Hepatocyte (in vitro differentiated cells): ENCODE data around the gene HMCN1. TPM values are rescaled to one million over a fixed set of nuclear protein-coding genes. Genes with fewer than 3 reads are reported as not detected.

Source experiments
- DNase-seq: peaks from one replicate; pipeline ENCODE4 v3.0.0-alpha.2; 2016; ENCODE audit warnings: low spot score
- H2AFZ ChIP-seq: fragments of 200-600 bp; sonication (generic); 2 replicates; pipeline ENCODE4 v1.6.0; 2016; ENCODE audit warnings: antibody characterized with exemption, mild to moderate bottlenecking
- H3K27ac ChIP-seq: fragments of 200-600 bp; sonication (generic); 2 replicates; pipeline ENCODE4 v1.5.1; 2016; ENCODE audit warnings: mild to moderate bottlenecking
- H3K27me3 ChIP-seq: fragments of 200-600 bp; sonication (generic); 2 replicates; pipeline ENCODE4 v1.6.1; 2016
- H3K36me3 ChIP-seq: fragments of 200-600 bp; sonication (generic); replicated peaks from 2 replicates; pipeline ENCODE4 v1.5.1; 2016; ENCODE audit warnings: low read depth; ENCODE audit not compliant: insufficient read depth
- H3K4me1 ChIP-seq: fragments of 200-600 bp; sonication (generic); 2 replicates; pipeline ENCODE4 v1.5.1; 2016; ENCODE audit warnings: mild to moderate bottlenecking, moderate library complexity; ENCODE audit not compliant: insufficient read depth
- H3K4me2 ChIP-seq: fragments of 200-600 bp; sonication (generic); 2 replicates; pipeline ENCODE4 v1.6.0; 2016
- H3K4me3 ChIP-seq: fragments of 200-600 bp; sonication (generic); 2 replicates; pipeline ENCODE4 v1.5.1; 2016; ENCODE audit warnings: mild to moderate bottlenecking
- H3K79me2 ChIP-seq: fragments of 200-600 bp; sonication (generic); 2 replicates; pipeline ENCODE4 v1.6.0; 2017; ENCODE audit warnings: mild to moderate bottlenecking
- H3K9me2 ChIP-seq: fragments of 200-600 bp; sonication (generic); replicated peaks from 2 replicates; pipeline ENCODE4 v1.6.0; 2017; ENCODE audit warnings: mild to moderate bottlenecking; ENCODE audit not compliant: insufficient read depth
- H3K9me3 ChIP-seq: fragments of 200-600 bp; sonication (generic); 2 replicates; pipeline ENCODE4 v1.5.1; 2016; ENCODE audit warnings: low read depth, mild to moderate bottlenecking
- H4K20me1 ChIP-seq: fragments of 200-600 bp; sonication (generic); 2 replicates; pipeline ENCODE4 v1.6.0; 2016; ENCODE audit warnings: mild to moderate bottlenecking; ENCODE audit not compliant: insufficient read depth, poor library complexity, severe bottlenecking
- EZH2 ChIP-seq: fragments of 200-600 bp; sonication (generic); IDR thresholded peaks from 2 replicates; pipeline ENCODE4 v1.6.1; 2016; ENCODE audit warnings: antibody characterized with exemption, mild to moderate bottlenecking, borderline replicate concordance
- EZH2phosphoT487 ChIP-seq: fragments of 200-600 bp; sonication (generic); IDR thresholded peaks from one replicate; pipeline ENCODE4 v1.6.1; 2018; ENCODE audit warnings: antibody characterized with exemption, mild to moderate bottlenecking, low read depth, moderate library complexity; ENCODE audit not compliant: unreplicated experiment, severe bottlenecking
- WGBS: methylation state at CpG from one replicate; pipeline ENCODE4 v1.1.6; 2016; ENCODE audit warnings: low lambda C conversion rate; ENCODE audit errors: missing lambda C conversion rate; 5-methylcytosine and 5-hydroxymethylcytosine counted together
- polyA plus RNA-seq: library from polyadenylated mRNA; unstranded; fragments of >200 nt; fragmentation: Nextera tagmentation; extraction: Ambion mirVana; gene quantifications from 2 replicates; pipeline ENCODE4 v1.2.1, GENCODE V29; 2016
- total RNA-seq: library from RNA; depleted of rRNA; stranded (reverse); fragments of >200 nt; gene quantifications from 2 replicates; pipeline ENCODE4 v1.2.3, GENCODE V29; 2014
- TF ChIP-seq, protein P1 (sequence below): fragments of 200-600 bp; sonication (generic); IDR thresholded peaks from 2 replicates; pipeline ENCODE4 v1.5.1; 2016; ENCODE audit warnings: antibody characterized with exemption, mild to moderate bottlenecking; ENCODE audit not compliant: poor library complexity

Gene HMCN1
- total and polyA plus RNA-seq, 2 experiments from 2014 or later, result 2.3 to 13.4 TPM

DNA sequence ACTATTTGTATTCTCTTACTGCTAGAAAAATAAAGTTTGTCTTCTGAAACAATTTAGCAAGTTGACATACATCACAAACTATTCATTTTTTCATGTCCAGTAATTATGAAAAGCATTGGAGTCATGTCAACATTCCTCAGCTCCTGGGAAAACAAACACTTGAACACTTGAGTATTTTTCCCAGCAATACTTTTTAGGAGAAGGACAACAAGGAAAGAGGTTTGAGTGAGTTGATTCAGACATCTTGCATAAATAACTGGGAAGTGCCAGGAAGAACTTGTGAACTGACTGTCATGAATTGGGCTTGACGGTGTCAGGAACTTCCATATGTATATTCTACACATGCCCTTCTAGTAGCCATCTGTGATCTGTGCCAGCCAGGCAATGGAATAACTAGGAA is 195.6 kb downstream of the HMCN1 start:
- H2AFZ ChIP-seq, result no peak overlapping the region
- no peaks in the 10 kb centered on the region for H4K20me1 ChIP-seq
- no peak for TF ChIP-seq EZH2phosphoT487
- TF ChIP-seq, protein P1, sequence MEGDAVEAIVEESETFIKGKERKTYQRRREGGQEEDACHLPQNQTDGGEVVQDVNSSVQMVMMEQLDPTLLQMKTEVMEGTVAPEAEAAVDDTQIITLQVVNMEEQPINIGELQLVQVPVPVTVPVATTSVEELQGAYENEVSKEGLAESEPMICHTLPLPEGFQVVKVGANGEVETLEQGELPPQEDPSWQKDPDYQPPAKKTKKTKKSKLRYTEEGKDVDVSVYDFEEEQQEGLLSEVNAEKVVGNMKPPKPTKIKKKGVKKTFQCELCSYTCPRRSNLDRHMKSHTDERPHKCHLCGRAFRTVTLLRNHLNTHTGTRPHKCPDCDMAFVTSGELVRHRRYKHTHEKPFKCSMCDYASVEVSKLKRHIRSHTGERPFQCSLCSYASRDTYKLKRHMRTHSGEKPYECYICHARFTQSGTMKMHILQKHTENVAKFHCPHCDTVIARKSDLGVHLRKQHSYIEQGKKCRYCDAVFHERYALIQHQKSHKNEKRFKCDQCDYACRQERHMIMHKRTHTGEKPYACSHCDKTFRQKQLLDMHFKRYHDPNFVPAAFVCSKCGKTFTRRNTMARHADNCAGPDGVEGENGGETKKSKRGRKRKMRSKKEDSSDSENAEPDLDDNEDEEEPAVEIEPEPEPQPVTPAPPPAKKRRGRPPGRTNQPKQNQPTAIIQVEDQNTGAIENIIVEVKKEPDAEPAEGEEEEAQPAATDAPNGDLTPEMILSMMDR, result no peak
- TF ChIP-seq EZH2, result no peak
- no peak overlapping the region for H3K27ac ChIP-seq
- no peaks in the 10 kb centered on the region for H3K36me3 ChIP-seq
- H3K4me3 ChIP-seq, result no peak overlapping the region
- no peaks in the 10 kb centered on the region for H3K4me1 ChIP-seq
- no peaks in the 10 kb centered on the region for H3K79me2 ChIP-seq
- no peak overlapping the region for H3K4me2 ChIP-seq
- no peaks in the 10 kb centered on the region for H3K9me2 ChIP-seq
- H3K9me3 ChIP-seq, result no peaks in the 10 kb centered on the region
- no peak for DNase-seq
- WGBS, result 95% methylated on average over 1 of the region's 1 CpG
- H3K27me3 ChIP-seq, result no peaks in the 10 kb centered on the region

DNA sequence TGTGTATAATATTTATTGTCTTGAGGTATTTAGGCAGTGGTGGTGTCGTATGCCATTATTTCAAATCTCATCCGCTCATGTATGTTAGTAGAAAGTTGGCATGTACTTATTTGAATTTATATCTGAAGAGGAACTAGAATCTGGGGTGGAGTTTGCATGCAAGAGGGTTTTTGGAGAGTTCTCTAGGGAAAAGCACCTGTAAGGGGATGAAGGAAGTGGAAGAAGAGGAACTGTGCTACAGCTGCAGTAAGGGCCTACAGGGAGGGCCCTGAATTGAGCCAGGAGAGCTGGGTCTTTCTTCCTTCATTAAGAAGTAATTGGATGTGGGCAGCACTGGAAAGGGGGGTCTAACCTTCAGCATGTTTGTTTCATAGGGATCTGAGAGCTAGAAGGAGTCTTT is 197.2 kb downstream of the HMCN1 start:
- H3K79me2 ChIP-seq, result no peaks in the 10 kb centered on the region
- H4K20me1 ChIP-seq, result no peaks in the 10 kb centered on the region
- H3K9me3 ChIP-seq, result no peaks in the 10 kb centered on the region
- H3K27me3 ChIP-seq, result no peaks in the 10 kb centered on the region
- no peak for TF ChIP-seq EZH2phosphoT487
- no peak for TF ChIP-seq EZH2
- TF ChIP-seq, protein P1, result no peak
- H3K27ac ChIP-seq, result no peak overlapping the region
- H3K9me2 ChIP-seq, result no peaks in the 10 kb centered on the region
- no peak overlapping the region for H2AFZ ChIP-seq
- DNase-seq, result no peak
- H3K4me1 ChIP-seq, result no peaks in the 10 kb centered on the region
- H3K36me3 ChIP-seq, result no peaks in the 10 kb centered on the region
- 95% methylated on average over 2 of the region's 2 CpGs for WGBS
- H3K4me2 ChIP-seq, result no peak overlapping the region
- no peak overlapping the region for H3K4me3 ChIP-seq

DNA sequence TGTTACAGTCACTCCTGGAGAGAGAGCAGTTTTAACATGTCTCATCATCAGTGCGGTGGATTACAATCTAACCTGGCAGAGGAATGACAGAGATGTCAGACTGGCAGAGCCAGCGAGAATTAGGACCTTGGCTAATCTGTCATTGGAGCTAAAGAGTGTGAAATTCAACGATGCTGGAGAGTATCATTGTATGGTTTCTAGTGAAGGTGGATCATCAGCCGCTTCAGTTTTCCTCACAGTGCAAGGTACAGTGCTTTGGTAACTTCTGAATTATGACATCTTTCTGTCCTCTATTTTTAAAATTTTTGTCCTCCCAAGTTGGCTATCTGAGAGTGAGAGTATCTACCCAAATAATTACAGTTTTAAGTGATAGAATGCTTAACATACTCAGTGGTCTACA is 199.4 kb downstream of the HMCN1 start:
- no peak overlapping the region for H3K4me3 ChIP-seq
- no peaks in the 10 kb centered on the region for H3K27me3 ChIP-seq
- no peaks in the 10 kb centered on the region for H3K9me2 ChIP-seq
- no peaks in the 10 kb centered on the region for H3K36me3 ChIP-seq
- no peak for DNase-seq
- TF ChIP-seq, protein P1, result no peak
- TF ChIP-seq EZH2, result no peak
- no peak for TF ChIP-seq EZH2phosphoT487
- no peak overlapping the region for H3K4me2 ChIP-seq
- H3K9me3 ChIP-seq, result no peaks in the 10 kb centered on the region
- no peaks in the 10 kb centered on the region for H3K79me2 ChIP-seq
- no peaks in the 10 kb centered on the region for H4K20me1 ChIP-seq
- H3K27ac ChIP-seq, result no peak overlapping the region
- H2AFZ ChIP-seq, result no peak overlapping the region
- H3K4me1 ChIP-seq, result no peaks in the 10 kb centered on the region
- WGBS, result 93% methylated on average over 4 of the region's 4 CpGs
